NCI-H2107 treated with DMSO at 0.1 percent for 48 hours (cell line): ENCODE measurements around the gene CCL13.
"Not testable (repeated sequence)": the region's sequence is repeated elsewhere in the genome, so short reads cannot be mapped to it uniquely, and the experiment has no call there.

Source experiments
- DNase-seq: peaks from one replicate; lab custom pipeline; 2025; ENCODE audit not compliant: unreplicated experiment; lab: John Stamatoyannopoulos, UW

Gene CCL13

GRCh38 chr17:34356194-34356593, at the start of gene CCL13:
Gene CCL13 (plus strand): TSS chr17:34356480. CDS start chr17:34356527, 47 bp downstream.
- no peak for DNase-seq

- DNase-seq, result no peak
Observed at GRCh38 chr17:34307110-34307509, 49.2 kb upstream of the CCL13 start.

GRCh38 chr17:34308371-34308770, 47.9 kb upstream of the CCL13 start:
- no peak for DNase-seq

- DNase-seq, result no peak
Observed at GRCh38 chr17:34311291-34311690, 45.0 kb upstream of the CCL13 start.

- DNase-seq, result no peak
Observed at GRCh38 chr17:34312080-34312479, 44.2 kb upstream of the CCL13 start.

- no peak for DNase-seq
Observed at GRCh38 chr17:34313164-34313563, 43.1 kb upstream of the CCL13 start.

GRCh38 chr17:34314279-34314678, 42.0 kb upstream of the CCL13 start:
- no peak for DNase-seq

- no peak for DNase-seq
Observed at GRCh38 chr17:34318474-34318873, 37.8 kb upstream of the CCL13 start.

- DNase-seq, result no peak
Observed at GRCh38 chr17:34319039-34319483, 37.2 kb upstream of the CCL13 start, which contains the start of gene CCL8. Gene CCL8 (plus strand): TSS chr17:34319435. CDS start chr17:34319502, 67 bp downstream.

- no peak for DNase-seq
Observed at GRCh38 chr17:34321964-34322363, 34.3 kb upstream of the CCL13 start.

- DNase-seq, result not testable (repeated sequence)
Observed at GRCh38 chr17:34327580-34327979, 28.7 kb upstream of the CCL13 start.

GRCh38 chr17:34337701-34338100, 18.6 kb upstream of the CCL13 start:
- no peak for DNase-seq

- no peak for DNase-seq
Observed at GRCh38 chr17:34339138-34339770, 17.0 kb upstream of the CCL13 start.

GRCh38 chr17:34341916-34342315, 14.4 kb upstream of the CCL13 start:
- DNase-seq, result no peak

GRCh38 chr17:34347063-34347462, 9.2 kb upstream of the CCL13 start:
- no peak for DNase-seq

- DNase-seq, result no peak
Observed at GRCh38 chr17:34349751-34350150, 6.5 kb upstream of the CCL13 start.

GRCh38 chr17:34351096-34351495, 5.2 kb upstream of the CCL13 start:
- DNase-seq, result no peak

- no peak for DNase-seq
Observed at GRCh38 chr17:34352191-34352590, 4.1 kb upstream of the CCL13 start.

- DNase-seq, result no peak
Observed at GRCh38 chr17:34354637-34355036, 1.6 kb upstream of the CCL13 start.

GRCh38 chr17:34357398-34357797, 1.1 kb downstream of the CCL13 start:
- DNase-seq, result peak; percentile 32

GRCh38 chr17:34358631-34359030, 2.4 kb downstream of the CCL13 start:
- DNase-seq, result no peak

GRCh38 chr17:34360601-34361270, 4.5 kb downstream of the CCL13 start:
- no peak for DNase-seq
